Body of pancreas (tissue), 4 donors: Measurements from ENCODE around the gene PRPS2.

Experiments used
- CTCF ChIP-seq, 7 experiments: fragments of 450-650 bp in 4 of 7; fragments of 200-600 bp in 3 of 7; sonication (generic) in 3 of 7; IDR thresholded peaks; one replicate each; pipeline ENCODE4 v1.5.1; 2016 to 2019; ENCODE audit warnings: antibody characterized with exemption in 7 of 7
- POLR2A ChIP-seq, 3 donors: fragments of 450-650 bp; IDR thresholded peaks; one replicate each; pipeline ENCODE4 v1.6.1; 2016; ENCODE audit warnings: antibody characterized with exemption in 3 of 3, mild to moderate bottlenecking in 2 of 3

GRCh38 chrX:12824944-12825343 lies 33.7 kb downstream of the PRPS2 start:
- TF ChIP-seq CTCF (IDR thresholded peaks at IDR 0.05) (no peak), POLR2A (IDR thresholded peaks at IDR 0.05) (no peak)
